ENCODE data around the gene ZNF784. TPM values are rescaled to one million over a fixed set of nuclear protein-coding genes. Genes with fewer than 3 reads are reported as not detected.
A peak's percentile ranks its signal among the peaks of the same experiment; 100 is the strongest.

ZNF784 gene
- total and polyA plus RNA-seq, 2 of the 13 experiments (the other 11 are each of a cell fraction or from before 2014, with no cell fraction given) = 4.1 to 4.2 TPM

GRCh38 chr19:55638864-55639359, 14.5 kb upstream of the ZNF784 start:
- in situ Hi-C loops (cut with HindIII; ENCODE audit: extremely low pct_ligation_motif_present, low pct_unique_long_range_greater_than_20kb) (no loop called here), intact Hi-C loops (cut with micrococcal nuclease; ENCODE audit: unreplicated experiment) (loop anchor here (10.0 kb wide), 1 partner anchor 54 kb away; the partner anchor contains the start of gene ZNF579)
- Histone ChIP-seq H3K9ac (ENCODE audit: insufficient read depth, low read depth, low read length) (no peak overlapping the region), H3K4me3 (replicated peaks in 1 of 3; ENCODE audit: insufficient read depth in 1 of 3, low read depth in 2 of 3, low read length in 3 of 3) (peak overlapping the region in 1 of 3 experiments; percentile 4; a peak in 2 of 6 replicates), H2AFZ (ENCODE audit: low read length) (no peak overlapping the region), H3K9me3 (ENCODE audit: low read length) (no peaks in the 10 kb centered on the region), H3K27ac (ENCODE audit: extremely low read length, insufficient read depth, low read length) (no peak overlapping the region), H3K4me1 (ENCODE audit: insufficient read depth, low read length) (peaks cover 51% of the 10 kb centered on the region), H3K27me3 (ENCODE audit: control insufficient read depth in 1 of 2, insufficient read depth in 2 of 2, low read length in 2 of 2) (no peaks in the 10 kb centered on the region; a peak in 1 of 5 replicates), H4K20me1 (ENCODE audit: insufficient read depth, low read length) (no peaks in the 10 kb centered on the region), H3K4me2 (ENCODE audit: low read depth, low read length) (no peak overlapping the region), H3K36me3 (replicated peaks in 1 of 2; ENCODE audit: control insufficient read depth in 1 of 2, insufficient read depth in 2 of 2, low read length in 2 of 2) (no peaks in the 10 kb centered on the region), H3K79me2 (ENCODE audit: insufficient read depth, low read length) (peaks cover 40% of the 10 kb centered on the region)
- ATAC-seq (peak; percentile 6; the same call in 2 of the 3 replicates), DNase-seq (ENCODE audit: low spot score) (peak; percentile 66), FAIRE-seq (peak; percentile 80)
- CTCF ChIA-PET (ENCODE audit: low intra/inter-chr PET ratio, low total read pairs) = no interaction called here
- POLR2A ChIA-PET = interaction anchor here (1.0 to 1.5 kb wide), 3 partner anchors 12 to 33 kb away, joined by 3 to 5 read pairs (median 4); partner anchors contain the start of genes ZNF784 and ZNF865
- BruUV-seq (replicated peaks) = no TSS peak
- WGBS (ENCODE audit: low lambda C conversion rate) = 62% methylated on average over 6 of the region's 6 CpGs
- TF ChIP-seq MXD4 (CRISPR knock-in tag; IDR thresholded peaks at IDR 0.05) (no peak), SKI (IDR thresholded peaks at IDR 0.05; ENCODE audit: partially characterized antibody) (no peak), ZNF124 (CRISPR knock-in tag; IDR thresholded peaks at IDR 0.05) (no peak), ZNF431 (CRISPR knock-in tag; IDR thresholded peaks at IDR 0.05; ENCODE audit: borderline replicate concordance, low read depth) (no peak), CREM (IDR thresholded peaks at IDR 0.05) (no peak), CREM (CRISPR knock-in tag; IDR thresholded peaks at IDR 0.05) (no peak), FOXA3 (CRISPR knock-in tag; IDR thresholded peaks at IDR 0.05) (peak; percentile 19; the same call in 1 of the 2 replicates), SAP130 (CRISPR knock-in tag; IDR thresholded peaks at IDR 0.05; ENCODE audit: low read depth) (peak; percentile 55), GLI4 (CRISPR knock-in tag; IDR thresholded peaks at IDR 0.05; ENCODE audit: borderline replicate concordance) (no peak), SP1 (IDR thresholded peaks at IDR 0.05) (no peak), SP1 (CRISPR knock-in tag; IDR thresholded peaks at IDR 0.05) (0 out of 2 replicates have a peak, but pooled peaks have one; percentile 10), PRDM10 (CRISPR knock-in tag; IDR thresholded peaks at IDR 0.05; ENCODE audit: low read depth) (peak; percentile 92), MAX (IDR thresholded peaks at IDR 0.05) (peak; percentile 17; the same call in 1 of the 2 replicates), ZMYM4 (CRISPR knock-in tag; IDR thresholded peaks at IDR 0.05) (peak; percentile 91), ATF3 (CRISPR knock-in tag; IDR thresholded peaks at IDR 0.05) (no peak), LRRFIP1 (CRISPR knock-in tag; conservative IDR thresholded peaks at IDR 0.05) (no peak), ZFP36L2 (CRISPR knock-in tag; IDR thresholded peaks at IDR 0.05) (no peak), HHEX (CRISPR knock-in tag; IDR thresholded peaks at IDR 0.05) (no peak), SNAPC5 (CRISPR knock-in tag; IDR thresholded peaks at IDR 0.05; ENCODE audit: borderline replicate concordance) (no peak), ZNF672 (CRISPR knock-in tag; IDR thresholded peaks at IDR 0.05) (no peak)

Data from HepG2 (cell line).